Measurements from ENCODE around the gene CELF4.

CELF4 gene

GRCh38 chr18:37422596-37422995, 143.0 kb downstream of the CELF4 start:
- in situ Hi-C loops (cut with MboI; ENCODE audit: low sequenced_read_pairs): no loop called here

- in situ Hi-C loops (cut with MboI; ENCODE audit: low sequenced_read_pairs): no loop called here
Measured at GRCh38 chr18:37422116-37422515, 143.5 kb downstream of the CELF4 start.

DNA sequence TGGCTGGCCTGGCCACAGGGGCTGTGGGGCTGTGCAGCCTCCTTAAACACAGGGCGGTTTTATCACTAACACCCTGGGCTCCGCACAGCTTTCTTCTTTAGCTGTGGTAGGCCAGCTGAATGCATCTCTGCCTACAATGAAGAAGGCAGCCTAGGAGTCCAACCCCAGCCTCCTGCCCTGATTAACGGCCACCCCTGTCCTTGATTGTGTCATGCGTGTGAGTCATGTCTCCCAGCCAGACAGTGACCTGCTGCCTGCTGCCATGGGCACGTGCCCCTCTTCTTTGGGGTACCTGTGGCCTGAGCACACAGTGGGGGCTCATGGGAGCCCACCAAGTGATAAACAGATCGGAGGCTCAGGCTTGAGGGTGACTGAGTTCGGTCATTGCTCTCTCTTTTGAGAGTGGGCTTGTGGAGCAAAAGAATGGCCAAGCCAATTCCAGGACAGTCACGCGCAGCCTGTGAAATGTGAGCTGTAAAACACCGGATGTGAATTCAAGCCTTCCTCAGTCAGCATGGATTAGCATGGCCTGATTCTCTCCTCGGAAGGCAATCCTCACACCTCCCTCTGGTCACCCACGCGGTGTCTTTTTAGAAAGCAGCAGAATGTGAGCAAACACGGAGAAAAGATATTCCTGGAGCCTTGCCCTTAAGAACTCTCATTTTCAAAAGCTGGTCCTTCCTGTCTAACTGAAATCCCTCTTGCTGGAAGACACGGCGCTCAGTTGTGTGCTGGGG, 144.1 kb downstream of the CELF4 start:
- in situ Hi-C loops (cut with MboI; ENCODE audit: low sequenced_read_pairs): no loop called here

DNA sequence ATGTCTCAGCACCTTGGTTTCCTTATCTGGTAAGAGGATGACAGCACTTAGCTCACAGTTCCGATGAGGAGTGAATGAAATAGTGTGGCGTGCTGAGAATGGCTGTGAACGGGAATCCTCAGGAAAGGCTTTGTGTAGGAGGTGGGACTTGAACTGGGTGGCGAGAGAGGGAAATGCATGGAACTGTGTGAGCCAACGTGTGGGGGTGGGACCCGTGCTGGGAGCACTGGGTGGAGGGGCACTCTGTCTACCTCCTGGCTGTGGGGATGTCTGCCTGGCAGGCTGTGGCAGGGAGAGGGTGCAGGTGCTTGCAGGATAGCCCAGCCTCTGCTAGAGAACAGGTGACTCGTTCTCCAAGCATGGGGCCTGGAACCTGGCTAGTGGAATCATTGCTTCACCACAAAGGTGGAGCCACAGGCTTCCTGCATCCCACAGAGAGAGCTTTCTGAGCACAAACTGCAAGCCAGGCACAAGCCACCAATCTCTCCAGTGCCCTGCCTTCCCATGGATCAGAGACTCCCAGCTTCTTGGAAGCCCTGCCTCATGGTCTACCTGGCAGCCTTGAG, 145.2 kb downstream of the CELF4 start:
- in situ Hi-C loops (cut with MboI; ENCODE audit: low sequenced_read_pairs): no loop called here

DNA sequence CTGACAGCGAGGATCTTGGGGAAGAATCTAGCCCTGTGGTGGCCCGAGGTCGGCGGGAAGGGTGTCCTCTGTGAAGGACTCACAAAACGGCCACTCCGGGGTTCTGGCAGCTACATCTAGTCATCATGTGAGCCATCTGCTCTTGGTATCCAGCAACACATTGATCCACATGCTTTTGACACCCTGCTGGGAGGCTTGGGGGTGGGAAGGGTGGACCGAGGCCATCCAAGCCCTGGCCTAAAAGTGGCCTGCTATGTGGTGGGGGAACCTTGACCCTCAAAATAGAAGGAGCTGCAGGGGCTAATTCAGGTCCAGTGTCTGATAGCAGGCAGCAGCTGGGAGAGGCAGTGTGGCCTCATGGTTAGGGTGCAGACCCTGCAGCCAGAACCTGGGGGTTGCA, 145.7 kb downstream of the CELF4 start:
- in situ Hi-C loops (cut with MboI; ENCODE audit: low sequenced_read_pairs): no loop called here

DNA sequence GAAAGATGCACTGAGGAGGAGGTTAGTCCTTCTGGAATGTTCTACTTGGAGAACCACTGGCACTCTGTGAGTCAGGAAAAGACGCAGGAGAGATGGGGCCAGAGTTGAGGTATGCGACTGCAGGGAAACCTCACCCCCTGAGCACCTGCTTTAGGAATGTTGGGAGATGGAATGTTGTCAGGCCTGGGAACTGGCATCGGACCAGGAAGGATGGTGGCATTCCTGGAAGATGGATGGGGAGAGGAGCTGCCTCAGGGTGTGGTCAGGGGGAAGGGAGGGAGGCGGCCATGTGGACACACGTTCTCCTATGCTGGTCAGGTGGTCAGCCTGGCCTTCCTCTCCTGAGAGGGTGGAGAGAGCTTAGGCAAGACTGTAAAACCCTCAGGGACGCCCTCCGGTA, 146.3 kb downstream of the CELF4 start:
- in situ Hi-C loops (cut with MboI; ENCODE audit: low sequenced_read_pairs): no loop called here

DNA sequence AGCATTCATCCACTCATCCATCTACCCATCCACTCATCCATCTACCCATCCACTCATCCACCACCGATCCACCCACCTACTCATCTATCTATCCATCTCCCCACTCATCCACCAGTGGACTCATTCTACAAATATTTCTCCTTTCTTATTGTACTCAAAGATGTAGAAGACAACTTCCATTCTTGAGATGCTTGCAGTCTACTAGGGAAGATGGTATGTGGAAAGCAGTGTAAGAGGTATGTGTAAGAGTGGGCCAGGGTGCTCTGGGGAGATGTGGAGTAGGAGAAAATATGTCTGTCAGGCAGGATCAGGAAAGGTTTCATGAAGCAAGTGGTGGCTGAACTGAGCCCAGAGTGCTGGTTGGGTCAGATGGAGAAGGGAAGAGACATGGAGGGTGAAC, 150.8 kb downstream of the CELF4 start:
- in situ Hi-C loops (cut with MboI; ENCODE audit: low sequenced_read_pairs): no loop called here

- in situ Hi-C loops (cut with MboI; ENCODE audit: low sequenced_read_pairs): no loop called here
Measured at GRCh38 chr18:37412829-37413228, 152.8 kb downstream of the CELF4 start.

- in situ Hi-C loops (cut with MboI; ENCODE audit: low sequenced_read_pairs): no loop called here
Measured at GRCh38 chr18:37412333-37412732, 153.3 kb downstream of the CELF4 start.

- in situ Hi-C loops (cut with MboI; ENCODE audit: low sequenced_read_pairs): no loop called here
Measured at GRCh38 chr18:37409878-37410277, 155.7 kb downstream of the CELF4 start.

DNA sequence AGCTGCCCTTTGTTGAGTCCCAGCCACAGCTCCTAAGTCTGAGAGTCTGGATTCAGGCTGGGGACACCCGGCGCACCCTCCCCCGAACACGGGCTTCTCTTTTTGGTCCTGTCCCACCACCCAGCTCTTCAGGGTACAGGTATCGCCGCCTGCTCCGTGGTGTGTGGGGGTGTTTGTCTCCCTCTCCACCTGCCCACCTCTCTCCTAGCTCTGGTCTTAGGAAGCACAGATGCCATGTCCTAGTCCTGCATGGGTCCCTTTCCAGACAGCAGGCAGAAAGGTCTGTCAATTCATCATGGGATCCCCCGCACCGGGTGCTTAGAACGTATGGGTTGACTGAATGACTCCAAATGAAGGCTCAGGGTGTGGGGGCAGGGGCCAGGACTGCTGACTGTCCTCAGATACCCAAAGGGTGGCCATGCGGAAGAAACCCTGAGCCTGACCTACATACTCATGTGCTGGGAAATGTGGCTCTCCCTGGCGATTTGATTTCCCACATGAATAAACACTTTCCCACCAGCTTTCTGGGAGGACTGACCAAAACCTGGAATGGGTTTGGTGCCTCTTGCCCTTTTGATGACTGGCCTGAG, 156.8 kb downstream of the CELF4 start:
- in situ Hi-C loops (cut with MboI; ENCODE audit: low sequenced_read_pairs): no loop called here

DNA sequence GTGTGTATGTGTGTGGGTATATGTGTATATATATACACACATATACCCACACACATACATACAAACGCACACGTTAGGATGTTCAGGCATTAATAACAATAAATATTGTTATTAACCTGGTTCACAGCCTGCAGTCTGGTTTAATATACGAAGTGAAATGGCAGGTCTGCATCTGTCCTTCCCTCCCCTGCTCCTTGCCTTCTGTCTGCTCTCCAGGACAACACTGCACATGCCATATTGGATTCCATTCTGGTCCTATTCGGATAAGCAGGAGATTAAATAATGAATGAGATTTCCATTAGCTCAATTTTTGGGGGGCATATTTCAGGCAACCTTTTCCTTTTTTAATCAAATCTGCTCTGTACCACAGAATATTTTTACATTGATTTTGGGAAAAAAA, 158.0 kb downstream of the CELF4 start:
- in situ Hi-C loops (cut with MboI; ENCODE audit: low sequenced_read_pairs): no loop called here

- in situ Hi-C loops (cut with MboI; ENCODE audit: low sequenced_read_pairs): no loop called here
Measured at GRCh38 chr18:37405772-37406171, 159.8 kb downstream of the CELF4 start.

DNA sequence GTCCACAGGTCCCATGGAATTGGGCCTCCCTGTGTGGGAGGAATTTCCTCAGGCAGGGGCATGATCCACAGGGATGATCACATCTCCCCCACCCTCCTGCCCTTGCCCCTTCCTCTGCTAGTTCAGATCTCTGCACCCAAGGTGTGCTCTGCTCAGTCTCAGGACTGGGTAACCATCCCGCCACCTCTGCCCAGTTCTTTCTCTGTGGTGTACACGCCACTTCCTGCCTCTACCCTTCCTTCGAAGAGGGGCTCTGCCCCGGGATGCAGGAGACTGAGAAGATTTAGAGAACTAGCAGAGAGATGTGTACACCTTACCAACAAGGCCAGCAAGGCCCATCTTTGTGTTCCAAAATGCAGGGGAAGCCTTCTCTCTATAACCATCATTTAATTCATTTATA, 160.4 kb downstream of the CELF4 start:
- in situ Hi-C loops (cut with MboI; ENCODE audit: low sequenced_read_pairs): no loop called here

- in situ Hi-C loops (cut with MboI; ENCODE audit: low sequenced_read_pairs): no loop called here
Measured at GRCh38 chr18:37403788-37404187, 161.8 kb downstream of the CELF4 start.

GRCh38 chr18:37403100-37403781, 162.4 kb downstream of the CELF4 start:
- in situ Hi-C loops (cut with MboI; ENCODE audit: low sequenced_read_pairs): no loop called here

DNA sequence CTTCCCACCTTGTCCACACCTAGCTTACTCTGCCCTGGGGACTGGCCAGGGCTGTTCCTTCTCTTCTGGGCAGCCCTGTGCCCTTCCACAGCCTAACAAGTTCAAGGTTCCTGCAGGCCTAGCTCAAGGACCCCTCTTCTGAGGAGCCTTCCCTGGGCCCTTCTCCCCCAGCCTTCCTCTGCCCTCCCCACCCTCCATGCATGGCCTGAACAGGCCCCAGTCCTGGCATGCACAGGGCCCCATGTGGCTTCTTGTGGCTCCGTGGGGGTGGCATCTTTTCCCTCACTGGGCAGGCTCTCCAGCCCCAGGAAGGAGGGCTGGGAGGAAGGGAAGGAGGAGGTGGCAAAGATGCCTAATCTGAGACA, 162.9 kb downstream of the CELF4 start:
- in situ Hi-C loops (cut with MboI; ENCODE audit: low sequenced_read_pairs): no loop called here

DNA sequence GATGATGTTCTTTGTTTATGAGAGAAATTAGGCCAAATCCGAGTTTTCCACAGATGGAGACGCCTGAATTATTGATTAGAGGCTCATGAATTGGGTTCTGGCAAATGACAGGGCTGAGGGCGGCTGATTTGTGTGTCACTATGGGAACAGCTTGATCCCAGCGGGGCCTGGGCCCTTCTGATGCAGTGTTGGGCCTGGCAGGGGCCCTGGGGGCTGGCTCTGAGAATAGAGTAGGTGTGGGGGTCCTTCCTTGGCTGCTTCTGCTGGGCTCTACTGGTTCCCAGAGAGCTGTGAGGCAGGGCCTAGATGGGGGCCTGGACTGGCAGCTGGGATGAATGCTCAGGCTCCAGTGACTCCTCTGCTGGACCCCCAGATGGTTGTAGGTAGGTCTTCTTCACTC, 164.8 kb downstream of the CELF4 start:
- in situ Hi-C loops (cut with MboI; ENCODE audit: low sequenced_read_pairs): no loop called here

- in situ Hi-C loops (cut with MboI; ENCODE audit: low sequenced_read_pairs): no loop called here
Measured at GRCh38 chr18:37398248-37398920, 167.2 kb downstream of the CELF4 start.

GRCh38 chr18:37397814-37398213, 167.8 kb downstream of the CELF4 start:
- in situ Hi-C loops (cut with MboI; ENCODE audit: low sequenced_read_pairs): no loop called here

DNA sequence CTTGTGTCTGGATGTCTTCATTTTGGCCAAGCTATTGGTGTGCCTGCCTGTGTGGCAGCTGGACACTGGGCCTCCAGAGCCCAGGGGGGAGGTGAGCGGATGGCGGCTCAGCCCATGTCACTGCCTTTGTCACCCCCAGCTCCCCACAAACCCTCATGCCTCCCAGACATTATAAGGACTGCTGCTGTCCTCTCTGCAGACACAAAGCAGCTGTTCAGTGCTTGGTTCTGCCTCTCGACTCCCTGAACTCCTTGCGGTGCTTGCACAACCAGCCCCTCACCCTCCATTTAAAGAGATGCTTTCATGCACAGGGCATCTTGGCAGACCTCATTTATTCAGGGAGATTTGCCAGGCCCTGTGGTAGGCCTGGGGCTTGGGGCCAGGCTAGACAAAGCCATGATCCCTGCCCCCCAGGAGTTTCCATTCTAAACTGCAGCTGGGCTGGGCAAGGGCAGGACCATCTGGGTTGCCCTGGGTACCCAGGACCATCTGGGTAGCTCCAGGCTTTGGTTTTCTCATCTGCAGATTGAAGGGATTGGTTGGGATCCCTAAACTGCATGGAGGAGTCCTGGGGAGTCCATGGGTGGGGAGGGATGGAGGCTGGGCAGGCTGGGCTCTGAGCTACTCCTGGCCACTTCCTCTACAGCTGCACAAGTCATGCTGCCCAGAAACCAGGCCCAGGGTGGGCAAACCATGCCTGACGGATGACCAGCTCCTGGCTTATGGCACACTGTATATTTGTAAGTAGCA, 168.5 kb downstream of the CELF4 start:
- in situ Hi-C loops (cut with MboI; ENCODE audit: low sequenced_read_pairs): no loop called here

All from HL-60/S4 (cell line).